H1 (cell line): ENCODE data around the gene SPATS1. TPM values are rescaled to one million over a fixed set of nuclear protein-coding genes. Genes with fewer than 3 reads are reported as not detected.

Experiments
- CTCF ChIA-PET: fragments of 300-600 bp; sonication (Branson Sonifier 250); formaldehyde crosslinking; loops from one replicate; lab custom pipeline; 2021; ENCODE audit not compliant: partially characterized antibody; lab: Charles Lee
- POLR2A ChIA-PET: fragments of 300-600 bp; sonication (Branson Sonifier 250); formaldehyde crosslinking; loops from one replicate; lab custom pipeline; 2021; ENCODE audit warnings: inconsistent platforms; ENCODE audit not compliant: partially characterized antibody; lab: Charles Lee
- DNase-seq, 2 experiments: peaks; one replicate each; pipeline versions ENCODE4 v3.0.0 to v3.0.0-alpha.2; 2010 to 2022; ENCODE audit warnings: low spot score in 2 of 2, low read depth in 1 of 2, mixed read lengths in 1 of 2
- FAIRE-seq: peaks from 2 replicates; lab custom pipeline; 2011; peaks lifted over from hg19 to GRCh38; lab: Jason Lieb, UNC
- H2AFZ ChIP-seq: 2 replicates; pipeline ENCODE4 v1.8.1; 2012; ENCODE audit warnings: low read length, inconsistent platforms
- H2AK5ac ChIP-seq: 2 replicates; pipeline ENCODE4 v1.6.1; 2013; ENCODE audit warnings: low read depth, low read length
- H2BK120ac ChIP-seq: replicated peaks from 2 replicates; pipeline ENCODE3; 2013; ENCODE audit warnings: low read depth, low read length, inconsistent platforms
- H2BK12ac ChIP-seq: 2 replicates; pipeline ENCODE4 v1.6.1; 2013; ENCODE audit warnings: low read depth, low read length
- H2BK15ac ChIP-seq: 2 replicates; pipeline ENCODE4 v1.6.1; 2013; ENCODE audit warnings: low read length
- H2BK20ac ChIP-seq: 2 replicates; pipeline ENCODE4 v1.6.1; 2013; ENCODE audit warnings: low read length
- H2BK5ac ChIP-seq: 2 replicates; pipeline ENCODE4 v1.6.1; 2013; ENCODE audit warnings: low read depth, low read length
- H3K14ac ChIP-seq: 2 replicates; pipeline ENCODE4 v1.6.1; 2013; ENCODE audit warnings: inconsistent platforms; ENCODE audit not compliant: insufficient read length
- H3K18ac ChIP-seq: 2 replicates; pipeline ENCODE4 v1.6.1; 2013; ENCODE audit warnings: low read length; ENCODE audit errors: extremely low read depth
- H3K23ac ChIP-seq: 2 replicates; pipeline ENCODE4 v1.6.1; 2013; ENCODE audit warnings: inconsistent platforms; ENCODE audit not compliant: insufficient read length
- H3K23me2 ChIP-seq: 2 replicates; pipeline ENCODE4 v1.6.1; 2013; ENCODE audit warnings: low read depth, low read length
- H3K27ac ChIP-seq: 2 replicates; pipeline ENCODE4 v1.6.1; 2011; ENCODE audit warnings: low read depth, low read length, inconsistent platforms
- H3K27me3 ChIP-seq, 4 experiments: replicated peaks in 1 of 4; 1 replicate in 1 of 4; 2 replicates in 3 of 4; pipeline versions ENCODE4 v1.6.1 to v1.8.1; 2011 to 2013; ENCODE audit warnings: low read length in 3 of 4, mild to moderate bottlenecking in 3 of 4, inconsistent platforms in 2 of 4, mixed read lengths in 2 of 4, moderate library complexity in 1 of 4; ENCODE audit not compliant: control insufficient read depth in 3 of 4, insufficient read depth in 3 of 4; ENCODE audit errors: extremely low read depth in 1 of 4
- H3K36me3 ChIP-seq, 4 experiments: 2 replicates each; pipeline versions ENCODE4 v1.6.1 to v1.8.1; 2011 to 2013; ENCODE audit warnings: mild to moderate bottlenecking in 4 of 4, low read length in 3 of 4, moderate library complexity in 2 of 4, control low read depth in 1 of 4, inconsistent platforms in 1 of 4; ENCODE audit not compliant: insufficient read depth in 4 of 4, control insufficient read depth in 2 of 4
- H3K4ac ChIP-seq: replicated peaks from 2 replicates; pipeline ENCODE3; 2013; ENCODE audit warnings: low read length, low read depth, mixed read lengths, inconsistent platforms; ENCODE audit not compliant: insufficient read length
- H3K4me1 ChIP-seq, 4 experiments: replicated peaks in 1 of 4; 1 replicate in 1 of 4; 2 replicates in 3 of 4; pipeline versions ENCODE4 v1.6.1 to v1.8.1; 2011 to 2013; ENCODE audit warnings: low read length in 3 of 4, inconsistent platforms in 2 of 4, mixed read lengths in 1 of 4; ENCODE audit not compliant: insufficient read depth in 4 of 4, control insufficient read depth in 3 of 4
- H3K4me2 ChIP-seq, 2 experiments: 2 replicates each; pipeline versions ENCODE4 v1.6.1 to v1.8.1; 2011 to 2013; ENCODE audit warnings: low read depth in 2 of 2, low read length in 2 of 2, control low read depth in 1 of 2, inconsistent platforms in 1 of 2, mild to moderate bottlenecking in 1 of 2; ENCODE audit not compliant: insufficient read depth in 1 of 2
- H3K4me3 ChIP-seq, 4 experiments: fragments of 200-600, 300-600 bp in 1 of 4; sonication (generic), shearing (Covaris generic), sonication (Bioruptor Twin) in 1 of 4; 2 replicates each; pipeline versions ENCODE4 v1.5.1 to v1.8.1; 2011 to 2016; ENCODE audit warnings: low read length in 4 of 4, low read depth in 3 of 4, control low read depth in 2 of 4, inconsistent platforms in 2 of 4, mild to moderate bottlenecking in 2 of 4, mixed read lengths in 1 of 4, moderate library complexity in 1 of 4; ENCODE audit not compliant: insufficient read depth in 2 of 4; ENCODE audit errors: extremely low read depth in 1 of 4
- H3K56ac ChIP-seq: replicated peaks from 2 replicates; pipeline ENCODE3; 2013; ENCODE audit warnings: low read depth, mild to moderate bottlenecking, mixed read lengths, low read length, inconsistent platforms; ENCODE audit not compliant: insufficient read length
- H3K79me1 ChIP-seq: 2 replicates; pipeline ENCODE4 v1.6.1; 2013; ENCODE audit warnings: low read depth, low read length, control low read depth
- H3K79me2 ChIP-seq, 2 experiments: 2 replicates each; pipeline versions ENCODE4 v1.6.1 to v1.8.1; 2012 to 2013; ENCODE audit warnings: low read length in 2 of 2, mild to moderate bottlenecking in 2 of 2, inconsistent platforms in 1 of 2; ENCODE audit not compliant: insufficient read depth in 2 of 2, control insufficient read depth in 1 of 2
- H3K9ac ChIP-seq, 4 experiments: replicated peaks in 1 of 4; 1 replicate in 1 of 4; 2 replicates in 3 of 4; pipeline versions ENCODE4 v1.6.1 to v1.8.1; 2011 to 2013; ENCODE audit warnings: low read depth in 3 of 4, low read length in 3 of 4, control low read depth in 2 of 4, mild to moderate bottlenecking in 2 of 4, moderate library complexity in 2 of 4, inconsistent platforms in 1 of 4; ENCODE audit errors: extremely low read depth in 1 of 4
- H3K9me3 ChIP-seq, 2 experiments: 2 replicates each; pipeline versions ENCODE4 v1.6.1 to v1.8.1; 2012 to 2013; ENCODE audit warnings: mild to moderate bottlenecking in 2 of 2, moderate library complexity in 2 of 2, control low read depth in 1 of 2, inconsistent platforms in 1 of 2, low read depth in 1 of 2, low read length in 1 of 2, mixed read lengths in 1 of 2; ENCODE audit not compliant: insufficient read depth in 2 of 2
- H4K20me1 ChIP-seq, 2 experiments: replicated peaks in 1 of 2; 2 replicates each; pipeline versions ENCODE3 to v1.8.1; 2011 to 2013; ENCODE audit warnings: inconsistent platforms in 2 of 2, low read length in 2 of 2, mild to moderate bottlenecking in 1 of 2; ENCODE audit not compliant: insufficient read depth in 2 of 2, control insufficient read depth in 1 of 2
- H4K5ac ChIP-seq: 2 replicates; pipeline ENCODE4 v1.6.1; 2013; ENCODE audit warnings: low read length, low read depth, mixed read lengths, inconsistent platforms; ENCODE audit not compliant: insufficient read length
- H4K8ac ChIP-seq: 2 replicates; pipeline ENCODE4 v1.8.0; 2013; ENCODE audit warnings: mild to moderate bottlenecking, moderate library complexity, low read length, inconsistent platforms; ENCODE audit not compliant: insufficient read depth; ENCODE audit errors: extremely low read depth
- H4K91ac ChIP-seq: replicated peaks from 2 replicates; pipeline ENCODE3; 2013; ENCODE audit warnings: low read length, mixed read lengths, inconsistent platforms; ENCODE audit not compliant: insufficient read length
- CBX5 ChIP-seq: fragments of 300-800, 300-1000 bp; sonication (generic); IDR thresholded peaks from 2 replicates; pipeline ENCODE4 v1.7.1; 2016; ENCODE audit warnings: antibody characterized with exemption, low read length, low read depth
- POLR2AphosphoS5 ChIP-seq: IDR thresholded peaks from 2 replicates; pipeline ENCODE4 v1.6.1; 2011; ENCODE audit warnings: low read depth, low read length
- WGBS, 2 experiments: shearing (Covaris generic) in 1 of 2; methylation state at CpG; one replicate each; pipeline versions ENCODE4 v1.1.6 to v1.1.7; 2013 to 2015; ENCODE audit warnings: low lambda C conversion rate in 2 of 2, mixed read lengths in 2 of 2, inconsistent platforms in 1 of 2, low coverage in 1 of 2, missing lambda C conversion rate in 1 of 2; ENCODE audit not compliant: insufficient replicate concordance in 2 of 2, insufficient coverage in 1 of 2, insufficient read length in 1 of 2; ENCODE audit errors: extremely low coverage in 1 of 2, missing lambda C conversion rate in 1 of 2; 5-methylcytosine and 5-hydroxymethylcytosine counted together
- polyA plus RNA-seq, 7 experiments: library from polyadenylated mRNA; depleted of rRNA in 3 of 7; stranded (reverse) in 5 of 7; unstranded in 2 of 7; fragments of >200 nt in 5 of 7; fragments of 200-250 nt in 2 of 7; gene quantifications; 1 replicate in 5 of 7; 2 replicates in 1 of 7; 4 replicates in 1 of 7; pipeline versions ENCODE4 v1.2.1 to v1.2.3, GENCODE V29; 2011 to 2013; ENCODE audit warnings: missing spikeins in 2 of 7, mixed read lengths in 2 of 7
- total RNA-seq: library from RNA; stranded (reverse); fragmentation: NEBNext Ultra II Directional; extraction: Animal tissue kit (Norgen Biotek cat#: 25700); gene quantifications from 2 replicates; pipeline ENCODE4 v1.2.1, GENCODE V29; 2021

The SPATS1 gene
- total and polyA plus RNA-seq, 2 of the 8 experiments (the other 6 are each of a cell fraction or from before 2014, with no cell fraction given), result not detected

- no peaks in the 10 kb centered on the region for H3K36me3 ChIP-seq
- H3K79me2 ChIP-seq, result no peaks in the 10 kb centered on the region
- WGBS, 2 experiments, result 81% methylated on average over 7 of the region's 7 CpGs; no CpG with 5 or more reads in 1 of the 2 experiments
- no peak overlapping the region for H3K23ac ChIP-seq
- no peak overlapping the region for H2AK5ac ChIP-seq
- H3K14ac ChIP-seq, result no peak overlapping the region
- POLR2A ChIA-PET, result interaction anchor here (0.9 to 3.0 kb wide), 5 partner anchors 33 to 93 kb away, joined by 3 to 11 read pairs (median 4); partner anchors contain the start of gene HSP90AB1
- no peak overlapping the region for H3K27ac ChIP-seq
- H4K8ac ChIP-seq, result no peak overlapping the region; the same call in 1 of the 2 replicates
- H2BK20ac ChIP-seq, result no peak overlapping the region
- no peak overlapping the region for H3K56ac ChIP-seq
- H4K5ac ChIP-seq, result no peak overlapping the region
- peaks cover 3 to 7% (median 6%) of the 10 kb centered on the region in 4 experiments; a peak in 5 of 7 replicates for H3K27me3 ChIP-seq
- TF ChIP-seq POLR2AphosphoS5 (no peak), CBX5 (no peak)
- TF ChIP-seq, all 59 proteins: peak for 0
- no peak overlapping the region for H3K4me3 ChIP-seq
- no peak overlapping the region for H3K9ac ChIP-seq
- no peak overlapping the region for H3K4ac ChIP-seq
- H2BK5ac ChIP-seq, result no peak overlapping the region
- H3K18ac ChIP-seq, result no peak overlapping the region
- no peaks in the 10 kb centered on the region for H3K79me1 ChIP-seq
- no peaks in the 10 kb centered on the region; the same call in 1 of the 2 replicates for H3K23me2 ChIP-seq
- DNase-seq (no peak), FAIRE-seq (no peak)
- CTCF ChIA-PET, result interaction anchor here (0.9 to 10.2 kb wide), 12 partner anchors 9 to 190 kb away, joined by 3 to 153 read pairs (median 6); partner anchors contain the start of genes AARS2, SLC35B2 and TMEM151B
- H2BK15ac ChIP-seq, result no peak overlapping the region
- no peak overlapping the region for H2BK12ac ChIP-seq
- H2AFZ ChIP-seq, result no peak overlapping the region
- no peak overlapping the region for H3K4me2 ChIP-seq
- no peak overlapping the region for H4K91ac ChIP-seq
- no peak overlapping the region for H2BK120ac ChIP-seq
- H4K20me1 ChIP-seq, result no peaks in the 10 kb centered on the region
- H3K4me1 ChIP-seq, result peaks cover 0 to 5% (median under 1%) of the 10 kb centered on the region in 4 experiments; a peak in 3 of 7 replicates
- no peaks in the 10 kb centered on the region for H3K9me3 ChIP-seq
Observed at GRCh38 chr6:44339763-44340625, 2.5 kb upstream of the SPATS1 start.
